Measurements from ENCODE around the gene TET3.
"Not testable (repeated sequence)": the region's sequence is repeated elsewhere in the genome, so short reads cannot be mapped to it uniquely, and the experiment has no call there.

The TET3 gene

GRCh38 chr2:73984203-73984921, at the start of gene TET3:
TET3 (plus strand) TSS chr2:73984910; CDS start chr2:73986404, 1,494 bp downstream.
- in situ Hi-C loops (cut with MboI; ENCODE audit: low sequenced_read_pairs), result no loop called here

GRCh38 chr2:73935641-73936040, 49.1 kb upstream of the TET3 start:
- in situ Hi-C loops (cut with MboI; ENCODE audit: low sequenced_read_pairs), result no loop called here

GRCh38 chr2:73937103-73937885, 47.4 kb upstream of the TET3 start:
- in situ Hi-C loops (cut with MboI; ENCODE audit: low sequenced_read_pairs), result no loop called here

GRCh38 chr2:73937899-73938298, 46.8 kb upstream of the TET3 start:
- in situ Hi-C loops (cut with MboI; ENCODE audit: low sequenced_read_pairs), result no loop called here

- in situ Hi-C loops (cut with MboI; ENCODE audit: low sequenced_read_pairs), result no loop called here
These were observed 45.9 kb upstream of the TET3 start for GRCh38 chr2:73938718-73939352.

- in situ Hi-C loops (cut with MboI; ENCODE audit: low sequenced_read_pairs), result no loop called here
These were observed 45.3 kb upstream of the TET3 start for GRCh38 chr2:73939419-73939818.

- in situ Hi-C loops (cut with MboI; ENCODE audit: low sequenced_read_pairs), result not testable (repeated sequence)
These were observed 44.6 kb upstream of the TET3 start for GRCh38 chr2:73940066-73940465.

GRCh38 chr2:73942664-73943063, 42.0 kb upstream of the TET3 start:
- in situ Hi-C loops (cut with MboI; ENCODE audit: low sequenced_read_pairs), result no loop called here

GRCh38 chr2:73944714-73945113, 40.0 kb upstream of the TET3 start:
- in situ Hi-C loops (cut with MboI; ENCODE audit: low sequenced_read_pairs), result no loop called here

- in situ Hi-C loops (cut with MboI; ENCODE audit: low sequenced_read_pairs), result no loop called here
These were observed 38.5 kb upstream of the TET3 start for GRCh38 chr2:73946215-73946614.

GRCh38 chr2:73946666-73947065, 38.0 kb upstream of the TET3 start:
- in situ Hi-C loops (cut with MboI; ENCODE audit: low sequenced_read_pairs), result no loop called here

- in situ Hi-C loops (cut with MboI; ENCODE audit: low sequenced_read_pairs), result no loop called here
These were observed 37.2 kb upstream of the TET3 start for GRCh38 chr2:73947412-73948018.

GRCh38 chr2:73949802-73950201, 34.9 kb upstream of the TET3 start:
- in situ Hi-C loops (cut with MboI; ENCODE audit: low sequenced_read_pairs), result no loop called here

- in situ Hi-C loops (cut with MboI; ENCODE audit: low sequenced_read_pairs), result no loop called here
These were observed 31.9 kb upstream of the TET3 start for GRCh38 chr2:73952499-73953446.

- in situ Hi-C loops (cut with MboI; ENCODE audit: low sequenced_read_pairs), result no loop called here
These were observed 28.4 kb upstream of the TET3 start for GRCh38 chr2:73956218-73956865.

- in situ Hi-C loops (cut with MboI; ENCODE audit: low sequenced_read_pairs), result no loop called here
These were observed 23.4 kb upstream of the TET3 start for GRCh38 chr2:73961274-73961673.

GRCh38 chr2:73961823-73962615, 22.7 kb upstream of the TET3 start:
- in situ Hi-C loops (cut with MboI; ENCODE audit: low sequenced_read_pairs), result no loop called here

GRCh38 chr2:73962798-73963197, 21.9 kb upstream of the TET3 start:
- in situ Hi-C loops (cut with MboI; ENCODE audit: low sequenced_read_pairs), result no loop called here
